HG03095 (cell line): ENCODE measurements around the gene RPL39L.

ENCODE experiments used
- ATAC-seq: cut with Tn5 transposase; IDR thresholded peaks from one replicate; pipeline ENCODE4 v1.9.1; 2021; ENCODE audit warnings: moderate library complexity; ENCODE audit not compliant: unreplicated experiment

Gene RPL39L

GRCh38 chr3:187102073-187102634 is 37.1 kb downstream of the RPL39L start:
- no peak for ATAC-seq

GRCh38 chr3:187101184-187102072 is 37.9 kb downstream of the RPL39L start:
- ATAC-seq: no peak

- no peak for ATAC-seq
Measured at GRCh38 chr3:187098923-187099512, 40.3 kb downstream of the RPL39L start.

GRCh38 chr3:187093320-187093719 is 46.0 kb downstream of the RPL39L start:
- no peak for ATAC-seq

GRCh38 chr3:187088701-187089100 is 50.6 kb downstream of the RPL39L start:
- no peak for ATAC-seq

GRCh38 chr3:187086831-187087230 is 52.5 kb downstream of the RPL39L start:
- ATAC-seq: no peak

- no peak for ATAC-seq
Measured at GRCh38 chr3:187085933-187086332, 53.4 kb downstream of the RPL39L start.

GRCh38 chr3:187085021-187085666 is 54.2 kb downstream of the RPL39L start:
- no peak for ATAC-seq

- no peak for ATAC-seq
Measured at GRCh38 chr3:187084580-187084979, 54.7 kb downstream of the RPL39L start.

- ATAC-seq: no peak
Measured at GRCh38 chr3:187084126-187084525, 55.2 kb downstream of the RPL39L start.

GRCh38 chr3:187082758-187083375 is 56.4 kb downstream of the RPL39L start:
- no peak for ATAC-seq

- no peak for ATAC-seq
Measured at GRCh38 chr3:187080799-187081450, 58.4 kb downstream of the RPL39L start.

- no peak for ATAC-seq
Measured at GRCh38 chr3:187079090-187080022, 59.9 kb downstream of the RPL39L start.

- no peak for ATAC-seq
Measured at GRCh38 chr3:187077537-187077936, 61.8 kb downstream of the RPL39L start.

GRCh38 chr3:187077085-187077484 is 62.2 kb downstream of the RPL39L start:
- ATAC-seq: no peak

GRCh38 chr3:187076297-187076696 is 63.0 kb downstream of the RPL39L start:
- no peak for ATAC-seq

- ATAC-seq: no peak
Measured at GRCh38 chr3:187074846-187075245, 64.5 kb downstream of the RPL39L start.

- no peak for ATAC-seq
Measured at GRCh38 chr3:187073581-187074098, 65.7 kb downstream of the RPL39L start.

- peak; percentile 35 for ATAC-seq
Measured at GRCh38 chr3:187072511-187072910, 66.8 kb downstream of the RPL39L start.
